HG03039 (cell line): ENCODE measurements around the gene GEMIN2.
A peak's percentile ranks its signal among the peaks of the same experiment; 100 is the strongest.
"Not testable (repeated sequence)": the region's sequence is repeated elsewhere in the genome, so short reads cannot be mapped to it uniquely, and the experiment has no call there.

Experiments used
- ATAC-seq: cut with Tn5 transposase; IDR thresholded peaks from one replicate; pipeline ENCODE4 v1.9.1; 2021; ENCODE audit warnings: mild to moderate bottlenecking, moderate library complexity; ENCODE audit not compliant: unreplicated experiment

Gene GEMIN2

GRCh38 chr14:39109893-39110715 lies 4.0 kb upstream of the GEMIN2 start:
- no peak for ATAC-seq

GRCh38 chr14:39113685-39114072 lies 444 bp upstream of the GEMIN2 start:
- ATAC-seq, result no peak

GRCh38 chr14:39122330-39123138 lies 8.4 kb downstream of the GEMIN2 start:
- ATAC-seq, result no peak

DNA sequence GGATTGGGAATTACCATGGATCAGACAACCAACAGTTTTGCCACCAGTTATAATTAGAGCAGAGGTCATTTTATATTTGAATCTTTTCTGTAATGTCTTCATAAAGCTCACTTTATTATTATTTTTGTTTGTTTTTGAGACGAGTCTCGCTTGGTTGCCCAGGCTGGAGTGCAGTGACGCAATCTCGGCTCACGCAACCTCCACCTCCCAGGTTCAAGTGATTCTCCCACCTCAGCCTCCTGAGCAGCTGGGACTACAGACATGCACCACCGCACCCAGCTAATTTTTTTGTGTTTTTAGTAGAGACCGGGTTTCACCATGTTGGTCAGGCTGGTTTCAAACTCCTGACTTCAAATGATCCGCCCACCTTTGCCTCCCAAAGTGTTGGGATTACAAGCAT lies 23.7 kb downstream of the GEMIN2 start:
- not testable (repeated sequence) for ATAC-seq

GRCh38 chr14:39138440-39138839 lies 24.3 kb downstream of the GEMIN2 start:
- no peak for ATAC-seq

DNA sequence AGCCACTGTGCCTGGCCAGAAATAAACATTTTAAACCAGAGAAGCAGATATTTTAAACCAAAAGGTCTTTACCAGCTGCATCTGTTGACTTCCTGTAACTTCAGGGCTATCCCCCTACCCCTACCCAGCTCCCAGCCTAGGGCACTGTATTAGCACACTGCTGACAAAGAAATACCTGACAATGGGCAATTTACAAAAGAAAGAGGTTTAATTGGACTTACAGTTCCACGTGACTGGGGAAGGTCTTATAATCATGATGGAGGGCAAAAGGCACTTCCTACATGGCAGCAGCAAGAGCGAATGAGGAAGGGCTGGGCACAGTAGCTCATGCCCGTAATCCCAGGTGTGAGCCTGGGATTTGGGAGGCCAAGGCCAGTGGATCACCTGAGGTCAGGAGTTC lies 26.0 kb downstream of the GEMIN2 start:
- ATAC-seq, result no peak

DNA sequence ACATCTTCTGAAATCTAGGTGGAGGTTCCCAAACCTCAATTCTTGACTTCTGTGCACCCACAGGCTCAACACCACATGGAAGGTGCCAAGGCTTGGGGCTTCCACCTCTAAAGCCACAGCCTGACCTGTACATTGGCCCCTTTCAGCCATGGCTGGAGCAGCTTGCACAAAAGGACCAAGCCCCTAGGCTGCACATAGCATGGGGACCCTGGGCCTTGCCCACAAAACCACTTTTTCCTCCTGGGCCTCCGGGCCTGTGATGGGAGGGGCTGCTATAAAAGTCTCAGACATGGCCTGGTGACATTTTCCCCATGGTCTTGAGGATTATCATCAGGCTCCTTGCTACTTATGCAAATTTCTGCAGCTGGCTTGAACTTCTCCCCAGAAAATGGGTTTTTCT lies 27.5 kb downstream of the GEMIN2 start:
- not testable (repeated sequence) for ATAC-seq

DNA sequence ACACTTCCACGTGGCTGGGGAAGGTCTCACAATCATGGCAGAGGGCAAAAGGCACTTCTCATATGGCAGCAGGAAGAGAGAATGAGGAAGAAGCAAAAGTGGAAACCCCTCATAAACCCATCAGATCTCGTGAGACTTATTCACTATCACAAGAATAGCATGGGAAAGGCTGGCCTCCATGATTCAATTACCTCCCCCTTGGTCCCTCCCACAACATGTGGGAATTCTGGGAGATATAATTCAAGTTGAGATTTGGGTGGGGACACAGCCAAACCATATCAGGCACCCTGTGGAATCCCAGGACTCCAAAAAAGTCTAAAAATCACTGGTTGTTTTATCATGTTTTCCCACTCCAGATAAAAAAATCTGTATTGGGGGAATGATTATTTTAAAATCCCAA lies 29.1 kb downstream of the GEMIN2 start:
- ATAC-seq, result not testable (repeated sequence)

DNA sequence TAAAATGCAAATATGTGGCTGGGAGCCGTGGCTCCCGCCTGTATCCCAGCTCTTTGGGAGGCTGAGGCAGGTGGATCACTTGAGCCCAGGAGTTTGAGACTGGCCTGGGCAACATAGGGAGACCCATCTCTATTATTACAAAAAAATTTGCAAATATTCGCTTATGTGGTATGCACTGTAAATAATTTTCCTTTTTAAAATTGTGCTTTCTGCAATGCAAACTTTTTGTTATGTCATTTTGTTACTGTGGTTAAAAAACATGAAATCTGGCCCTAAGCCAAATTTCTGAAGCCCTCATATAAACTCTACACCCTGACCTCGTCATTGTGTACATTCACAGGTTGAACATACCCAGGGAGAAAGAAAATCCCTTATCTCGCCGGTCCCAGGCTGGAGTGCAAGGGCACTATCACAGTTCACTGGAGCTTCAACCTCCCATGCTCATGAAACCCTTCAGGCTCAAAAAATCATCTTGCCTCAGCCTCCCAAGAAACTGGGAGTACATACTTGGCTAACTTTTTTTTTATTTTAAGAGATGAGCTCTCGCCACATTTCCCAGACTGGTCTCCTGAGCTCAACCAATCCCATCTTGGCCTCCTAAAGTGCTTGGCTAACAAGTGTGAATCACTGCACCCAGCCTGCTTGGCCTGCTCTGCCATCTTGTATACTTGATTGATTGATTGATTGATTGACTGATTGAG lies 31.3 kb downstream of the GEMIN2 start:
- no peak for ATAC-seq

GRCh38 chr14:39154594-39155189 lies 40.6 kb downstream of the GEMIN2 start:
- no peak for ATAC-seq

DNA sequence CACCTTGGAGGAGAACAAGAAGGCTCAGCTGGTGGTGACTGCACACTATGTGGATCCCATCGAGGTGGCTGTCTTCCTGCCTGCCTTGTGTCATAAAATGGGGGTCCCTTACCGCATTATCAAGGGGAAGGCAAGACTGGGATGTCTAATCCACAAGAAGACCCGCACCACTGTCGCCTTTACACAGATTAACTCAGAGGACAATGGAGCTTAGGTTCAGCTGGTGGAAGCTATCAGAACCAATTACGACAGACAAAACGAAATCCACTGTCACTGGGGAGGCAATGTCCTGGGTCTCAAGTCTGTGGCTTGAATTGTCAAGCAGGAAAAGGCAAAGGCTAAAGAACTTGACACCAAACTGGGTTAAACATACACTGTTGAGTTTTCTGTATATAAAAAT lies 43.4 kb downstream of the GEMIN2 start:
- ATAC-seq, result no peak

- no peak for ATAC-seq
Measured at GRCh38 chr14:39158222-39158858, 44.2 kb downstream of the GEMIN2 start.

- ATAC-seq, result no peak
Measured at GRCh38 chr14:39160494-39160893, 46.4 kb downstream of the GEMIN2 start.

DNA sequence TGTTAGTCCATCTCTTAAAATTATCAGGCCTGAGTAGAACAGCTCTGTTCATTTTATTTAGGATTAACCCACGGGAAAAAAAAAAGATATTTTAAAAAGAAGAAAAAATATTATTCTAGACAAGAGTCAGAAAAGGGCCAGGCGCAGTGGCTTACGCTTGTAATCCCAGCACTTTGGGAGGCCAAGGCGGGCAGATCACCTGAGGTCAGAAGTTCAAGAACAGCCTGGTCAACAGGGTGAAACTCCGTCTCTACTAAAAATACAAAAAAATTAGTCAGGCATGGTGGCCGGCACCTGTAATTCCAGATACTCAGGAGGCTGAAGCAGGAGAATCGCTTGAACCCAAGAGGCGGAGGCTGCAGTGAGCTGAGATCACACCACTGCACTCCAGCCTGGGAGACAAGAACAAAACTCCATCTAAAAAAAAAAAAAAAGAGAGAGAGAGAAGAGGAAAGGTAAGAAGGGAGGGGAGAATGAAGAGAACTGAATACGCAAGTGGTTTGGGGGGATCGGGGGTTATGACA lies 53.7 kb downstream of the GEMIN2 start:
- ATAC-seq, result not testable (repeated sequence)

DNA sequence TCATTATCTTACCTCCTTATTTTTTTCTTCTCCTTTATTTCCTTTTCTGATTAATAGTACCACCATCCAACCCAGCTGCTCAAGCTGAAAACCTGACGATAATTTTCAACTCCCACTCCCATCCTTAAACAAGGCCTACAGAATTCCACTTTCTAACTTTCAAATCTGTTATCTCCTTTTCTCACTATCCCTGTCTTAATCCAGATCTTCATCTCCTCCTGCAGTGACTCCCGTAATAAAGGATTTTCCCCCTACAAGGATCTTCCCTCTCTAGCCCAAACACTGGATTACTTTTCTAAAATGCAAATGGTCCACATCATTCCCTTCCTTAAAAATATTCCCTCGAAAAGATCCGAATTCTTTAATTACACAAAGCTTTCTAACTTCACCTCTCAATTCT lies 54.5 kb downstream of the GEMIN2 start:
- no peak for ATAC-seq

GRCh38 chr14:39169541-39169900 lies 55.4 kb downstream of the GEMIN2 start:
- ATAC-seq, result no peak

DNA sequence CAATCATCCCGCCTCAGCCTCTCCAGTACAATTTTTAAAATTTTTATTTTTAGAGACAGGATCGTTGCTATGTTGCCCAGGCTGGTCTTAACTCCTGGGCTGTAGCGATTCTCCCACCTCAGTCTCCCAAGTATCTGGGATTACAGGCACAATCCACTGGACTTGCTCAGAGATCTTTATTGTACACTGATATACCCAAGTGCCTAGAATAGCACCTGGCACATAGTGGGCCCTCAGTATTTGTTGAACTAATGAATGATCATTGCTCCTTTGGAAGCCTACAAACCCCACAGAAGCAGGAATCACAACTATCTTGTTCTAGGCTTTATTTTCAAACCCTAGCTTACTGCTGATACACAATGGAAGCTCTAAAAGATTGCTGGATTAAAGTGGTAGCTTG lies 59.1 kb downstream of the GEMIN2 start:
- ATAC-seq, result no peak

DNA sequence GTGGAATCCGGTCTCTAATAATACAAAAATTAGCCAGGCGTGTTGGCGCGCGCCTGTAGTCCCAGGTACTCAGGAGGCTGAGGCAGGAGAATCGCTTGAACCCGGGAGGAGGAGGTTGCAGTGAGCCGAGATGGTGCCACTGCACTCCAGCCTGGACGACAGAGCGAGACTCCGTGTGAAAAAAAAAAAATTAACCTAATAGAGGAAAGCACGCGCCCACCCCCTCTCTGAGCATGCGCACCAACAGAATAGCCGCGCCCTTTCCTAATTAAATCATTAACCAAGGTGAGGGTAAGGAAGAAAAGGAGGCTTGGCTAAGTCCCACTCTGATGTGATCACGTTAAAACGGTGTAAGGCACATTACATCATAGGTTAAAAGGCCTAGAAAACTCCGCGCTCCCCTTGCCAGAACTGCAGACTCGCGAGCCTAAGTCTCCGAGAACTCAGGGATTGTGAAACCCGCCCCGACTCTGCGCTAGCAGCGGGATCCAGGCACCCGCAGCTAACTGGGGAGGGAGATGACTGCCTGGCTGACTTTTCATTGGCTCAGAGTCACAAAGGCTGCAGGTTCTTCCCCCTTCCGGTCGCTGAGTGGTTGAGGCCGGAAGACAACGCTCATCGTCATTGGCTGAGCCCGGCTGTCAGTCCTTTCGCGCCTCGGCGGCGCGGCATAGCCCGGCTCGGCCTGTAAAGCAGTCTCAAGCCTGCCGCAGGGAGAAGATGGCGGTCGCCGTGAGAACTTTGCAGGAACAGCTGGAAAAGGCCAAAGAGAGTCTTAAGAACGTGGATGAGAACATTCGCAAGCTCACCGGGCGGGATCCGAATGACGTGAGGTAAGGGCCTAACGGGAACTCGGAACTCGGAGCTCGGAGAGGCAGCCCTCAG lies 60.7 kb downstream of the GEMIN2 start, which contains the start of gene PNN:
TSS of gene PNN (plus strand) at position 695 of the 885 bp plus-strand sequence. CDS start at position 721, 26 bp downstream.
- peak; percentile 93 for ATAC-seq
